HFF-Myc (cell line): ENCODE results near the gene BBS1.
A peak's percentile ranks its signal among the peaks of the same experiment; 100 is the strongest.

Source experiments
- DNase-seq: peaks from one replicate; pipeline ENCODE4 v3.0.0-alpha.2; 2011; ENCODE audit warnings: low read depth; ENCODE audit errors: extremely low read depth
- H3K4me3 ChIP-seq: replicated peaks from 2 replicates; pipeline ENCODE4 v1.5.1; 2011; ENCODE audit warnings: low read depth, mild to moderate bottlenecking, control low read depth, low read length
- CTCF ChIP-seq: IDR thresholded peaks from 2 replicates; pipeline ENCODE4 v1.5.1; 2012; ENCODE audit warnings: mild to moderate bottlenecking, low read depth, low read length, control low read depth; ENCODE audit errors: missing control alignments

Gene BBS1

GRCh38 chr11:66476841-66477251 is 33.6 kb upstream of the BBS1 start:
- H3K4me3 ChIP-seq = no peak overlapping the region
- DNase-seq = no peak
- no peak for TF ChIP-seq CTCF

- no peak for DNase-seq
- TF ChIP-seq CTCF = no peak
- no peak overlapping the region for H3K4me3 ChIP-seq
Measured at GRCh38 chr11:66477263-66478201, 32.9 kb upstream of the BBS1 start.

- peak overlapping the region; percentile 85 for H3K4me3 ChIP-seq
- peak; percentile 88 for TF ChIP-seq CTCF
- no peak for DNase-seq
Measured at GRCh38 chr11:66478729-66479393, 31.6 kb upstream of the BBS1 start.

- DNase-seq = no peak
- TF ChIP-seq CTCF = no peak
Measured at GRCh38 chr11:66479394-66480116, 30.9 kb upstream of the BBS1 start.

GRCh38 chr11:66480117-66480938 is 30.1 kb upstream of the BBS1 start, which contains the start of gene DPP3:
TSS of gene DPP3 (plus strand) at chr11:66480434. CDS start at chr11:66482201, 1,767 bp downstream.
- peak within 1 kb of the TSS; percentile 85 for H3K4me3 ChIP-seq
- peak; percentile 77 for DNase-seq
- no peak for TF ChIP-seq CTCF

More at GRCh38 chr11:66479394-66480116, 30.9 kb upstream of the BBS1 start:
- peak overlapping the region; percentile 85 for H3K4me3 ChIP-seq
